K562 (cell line): ENCODE results near the gene NIPAL3. TPM values are rescaled to one million over a fixed set of nuclear protein-coding genes. Genes with fewer than 3 reads are reported as not detected.

Source experiments
- ATAC-seq: fragments of 200-7000 bp; cut with Tn5 transposase; 3 replicates; pipeline ENCODE4 v1.9.1; 2020; ENCODE audit warnings: moderate library complexity
- BruUV-seq: library from RNA; stranded (reverse); fragments of 400-500 nt; replicated peaks from 2 replicates; lab custom pipeline; 2021; lab: Mats Ljungman, UMichigan
- CTCF ChIA-PET: fragments of 300-600 bp; formaldehyde crosslinking; extraction: SDS; loops from one replicate; lab custom pipeline; 2021; ENCODE audit warnings: low intra/inter-chr PET ratio; lab: Yijun Ruan, JAX
- POLR2A ChIA-PET: fragments of 300-600, 350-650 bp; sonication (Branson Sonifier 250); formaldehyde crosslinking; extraction: SDS; loops from one replicate; lab custom pipeline; 2021; ENCODE audit warnings: antibody characterized with exemption, inconsistent platforms; lab: Yijun Ruan, JAX
- DNase-seq, 4 experiments: peaks; one replicate each; pipeline versions ENCODE4 v3.0.0 to v3.0.0-alpha.2; 2011 to 2018; ENCODE audit warnings: low spot score in 3 of 4, mixed read lengths in 3 of 4; ENCODE audit errors: extremely low read depth in 1 of 4
- FAIRE-seq: peaks from 2 replicates; lab custom pipeline; 2011; peaks lifted over from hg19 to GRCh38; lab: Jason Lieb, UNC
- H2AFZ ChIP-seq: 2 replicates; pipeline ENCODE4 v1.6.0; 2011; ENCODE audit warnings: low read depth, low read length, control low read depth, inconsistent platforms
- H3K27ac ChIP-seq: fragments of 200-600 bp; 3 replicates; pipeline ENCODE4 v1.8.0; 2011; ENCODE audit warnings: low read depth, mild to moderate bottlenecking, control low read depth, inconsistent platforms, low read length, moderate library complexity, mixed read lengths; ENCODE audit errors: extremely low read depth
- H3K27me3 ChIP-seq, 2 experiments: fragments of 300-600 bp in 1 of 2; 2 replicates in 1 of 2; 3 replicates in 1 of 2; pipeline versions ENCODE4 v1.6.0 to v1.8.0; 2011; ENCODE audit warnings: inconsistent platforms in 2 of 2, low read length in 2 of 2, mild to moderate bottlenecking in 1 of 2, mixed read lengths in 1 of 2, moderate library complexity in 1 of 2; ENCODE audit not compliant: control insufficient read depth in 2 of 2, insufficient read depth in 2 of 2
- H3K36me3 ChIP-seq: fragments of 300-600 bp; 3 replicates; pipeline ENCODE4 v1.8.0; 2011; ENCODE audit warnings: mild to moderate bottlenecking, low read length, inconsistent platforms; ENCODE audit not compliant: control insufficient read depth, insufficient read depth
- H3K4me1 ChIP-seq, 2 experiments: fragments of 200-600 bp in 1 of 2; replicated peaks in 1 of 2; 2 replicates in 1 of 2; 3 replicates in 1 of 2; pipeline versions ENCODE4 v1.5.1 to v1.8.0; 2011; ENCODE audit warnings: inconsistent platforms in 2 of 2, low read length in 2 of 2, mild to moderate bottlenecking in 1 of 2, mixed read lengths in 1 of 2, moderate library complexity in 1 of 2; ENCODE audit not compliant: control insufficient read depth in 2 of 2, insufficient read depth in 2 of 2
- H3K4me2 ChIP-seq: 2 replicates; pipeline ENCODE4 v1.6.1; 2011; ENCODE audit warnings: low read length, control low read depth, inconsistent platforms, mixed read lengths; ENCODE audit not compliant: insufficient read depth
- H3K4me3 ChIP-seq: fragments of 200-600 bp; sonication (generic), shearing (Covaris generic); 2 replicates; pipeline ENCODE4 v1.5.1; 2016; ENCODE audit warnings: control low read depth, inconsistent platforms
- H3K79me2 ChIP-seq: fragments of 200-600 bp; 3 replicates; pipeline ENCODE4 v1.8.0; 2011; ENCODE audit warnings: low read length, inconsistent platforms; ENCODE audit not compliant: control insufficient read depth, insufficient read depth
- H3K9ac ChIP-seq, 2 experiments: 2 replicates each; pipeline versions ENCODE4 v1.6.0 to v1.6.1; 2011; ENCODE audit warnings: low read depth in 2 of 2, low read length in 2 of 2, control low read depth in 1 of 2, inconsistent platforms in 1 of 2, mild to moderate bottlenecking in 1 of 2, mixed read lengths in 1 of 2; ENCODE audit not compliant: insufficient read depth in 1 of 2
- H3K9me1 ChIP-seq: one replicate; pipeline ENCODE4 v1.6.0; 2011; ENCODE audit warnings: inconsistent platforms, mild to moderate bottlenecking, low read length, moderate library complexity; ENCODE audit not compliant: control insufficient read depth, insufficient read depth
- H3K9me3 ChIP-seq: replicated peaks from 2 replicates; pipeline ENCODE4 v1.5.1; 2011; ENCODE audit warnings: low read depth, low read length, inconsistent platforms; ENCODE audit not compliant: control insufficient read depth, insufficient read depth
- H4K20me1 ChIP-seq: replicated peaks from 2 replicates; pipeline ENCODE4 v1.6.1; 2011; ENCODE audit warnings: low read length, inconsistent platforms, mixed read lengths; ENCODE audit not compliant: control insufficient read depth, insufficient read depth
- CHD7 ChIP-seq: fragments of 200-600 bp; sonication (generic); IDR thresholded peaks from one replicate; pipeline ENCODE4 v1.6.1; 2012; ENCODE audit warnings: mild to moderate bottlenecking, low read depth, low read length, inconsistent platforms
- EZH2 ChIP-seq: IDR thresholded peaks from 2 replicates; pipeline ENCODE4 v1.6.1; 2012; ENCODE audit warnings: low read depth, mild to moderate bottlenecking, inconsistent platforms, low read length, borderline replicate concordance
- SLC30A9 ChIP-seq: fragments of 250-450 bp; sonication (Bioruptor Pico); IDR thresholded peaks from 2 replicates; pipeline ENCODE4 v1.8.0; 2022; ENCODE audit warnings: mild to moderate bottlenecking, moderate library complexity
- TAL1 ChIP-seq: fragments of 450-650 bp; IDR thresholded peaks from 2 replicates; pipeline ENCODE4 v1.6.1; 2016; ENCODE audit warnings: mild to moderate bottlenecking
- XRCC4 ChIP-seq: IDR thresholded peaks from one replicate; pipeline ENCODE4 v1.6.1; 2011; ENCODE audit not compliant: insufficient read depth, insufficient read length; ENCODE audit errors: extremely low read depth
- WGBS: fragments of 100-300 bp; shearing (Covaris generic); methylation state at CpG from one replicate; pipeline ENCODE4 v1.1.6; 2016; ENCODE audit warnings: low coverage, mixed read lengths; ENCODE audit not compliant: insufficient coverage; ENCODE audit errors: missing lambda C conversion rate; 5-methylcytosine and 5-hydroxymethylcytosine counted together
- in situ Hi-C: fragments of 300-500 bp; cut with MboI; formaldehyde crosslinking; loops from 4 replicates; pipeline ENCODE4 v1.15.0; 2018; ENCODE audit warnings: inconsistent platforms, mixed read lengths
- intact Hi-C: fragments of 100-400 bp; cut with micrococcal nuclease; formaldehyde crosslinking; loops from 2 replicates; pipeline ENCODE4 v1.14.2; 2022
- polyA plus RNA-seq, 8 experiments: library from polyadenylated mRNA; depleted of rRNA in 4 of 8; stranded (reverse) in 5 of 8; unstranded in 3 of 8; fragments of >200 nt; fragmentation: Nextera tagmentation in 2 of 8; fragmentation: Illumina TruSeq in 1 of 8; extraction: Ambion mirVana in 2 of 8; extraction: Trizol in 1 of 8; gene quantifications; 2 replicates each; pipeline versions ENCODE4 v1.2.1 to v1.2.3, GENCODE V29; 2011 to 2014; ENCODE audit warnings: inconsistent platforms in 1 of 8, missing spikeins in 1 of 8
- total RNA-seq, 7 experiments: library from RNA; depleted of rRNA in 6 of 7; stranded (reverse); fragments of >200 nt in 6 of 7; fragmentation: Illumina TruSeq in 2 of 7; extraction: Trizol in 2 of 7; gene quantifications; 2 replicates each; pipeline versions ENCODE4 v1.2.1 to v1.2.3, GENCODE V29; 2011 to 2021; ENCODE audit warnings: low replicate concordance in 1 of 7

Gene NIPAL3
- total and polyA plus RNA-seq, 9 of the 15 experiments (the other 6 are each of a cell fraction or from before 2014, with no cell fraction given): 10.5 to 26.3 (median 16.0) TPM

- no peak overlapping the region for H3K27ac ChIP-seq
- no peak for TF ChIP-seq SLC30A9 (CRISPR knock-in tag)
- no peak for TF ChIP-seq EZH2
- TF ChIP-seq XRCC4: no peak
- no peak for TF ChIP-seq CHD7
- TF ChIP-seq TAL1: no peak
- FAIRE-seq (no peak), DNase-seq (no peak), ATAC-seq (no peak)
- H3K79me2 ChIP-seq: no peaks in the 10 kb centered on the region
- H3K9me3 ChIP-seq: no peaks in the 10 kb centered on the region
- H3K4me2 ChIP-seq: no peak overlapping the region
- POLR2A ChIA-PET: interaction anchor here (1.3 to 1.6 kb wide), 2 partner anchors 17 to 27 kb away, joined by 4 read pairs; no protein-coding TSS in a partner anchor
- intact Hi-C loops: no loop called here
- no TSS peak for BruUV-seq
- H3K9ac ChIP-seq: no peak overlapping the region
- H3K9me1 ChIP-seq: no peaks in the 10 kb centered on the region
- no peaks in the 10 kb centered on the region for H4K20me1 ChIP-seq
- in situ Hi-C loops: no loop called here
- WGBS: 85% methylated on average over 2 of the region's 2 CpGs
- H3K4me3 ChIP-seq: no peak overlapping the region
- H3K36me3 ChIP-seq: peaks cover 21% of the 10 kb centered on the region; the same call in 2 of the 3 replicates
- H3K4me1 ChIP-seq: peaks cover 3% of the 10 kb centered on the region in 2 experiments; a peak in 3 of 5 replicates
- no peaks in the 10 kb centered on the region for H3K27me3 ChIP-seq
- no peak overlapping the region for H2AFZ ChIP-seq
- CTCF ChIA-PET: no interaction called here
Measured at GRCh38 chr1:24465638-24466037, 50.0 kb downstream of the NIPAL3 start.
